Right lobe of liver (tissue), 4 donors: Measurements from ENCODE around the gene PNPO.

Source experiments
- POLR2A ChIP-seq: fragments of 450-650 bp; IDR thresholded peaks from one replicate; pipeline ENCODE4 v1.6.1; 2017; ENCODE audit warnings: antibody characterized with exemption, mild to moderate bottlenecking
- TF ChIP-seq, protein P1 (sequence below), 4 donors: fragments of 200-600 bp in 3 of 4; fragments of 450-650 bp in 1 of 4; IDR thresholded peaks; one replicate each; pipeline versions ENCODE4 v1.5.1 to v1.8.0; 2016 to 2022; ENCODE audit warnings: antibody characterized with exemption in 4 of 4, mild to moderate bottlenecking in 2 of 4
- donor health status: DM: no; HTN: no; CAD: no.
- donor health status: DM: no; HTN: no; CAD: no.
- donor health status: DM: no; HTN: yes; CAD: no.

DNA sequence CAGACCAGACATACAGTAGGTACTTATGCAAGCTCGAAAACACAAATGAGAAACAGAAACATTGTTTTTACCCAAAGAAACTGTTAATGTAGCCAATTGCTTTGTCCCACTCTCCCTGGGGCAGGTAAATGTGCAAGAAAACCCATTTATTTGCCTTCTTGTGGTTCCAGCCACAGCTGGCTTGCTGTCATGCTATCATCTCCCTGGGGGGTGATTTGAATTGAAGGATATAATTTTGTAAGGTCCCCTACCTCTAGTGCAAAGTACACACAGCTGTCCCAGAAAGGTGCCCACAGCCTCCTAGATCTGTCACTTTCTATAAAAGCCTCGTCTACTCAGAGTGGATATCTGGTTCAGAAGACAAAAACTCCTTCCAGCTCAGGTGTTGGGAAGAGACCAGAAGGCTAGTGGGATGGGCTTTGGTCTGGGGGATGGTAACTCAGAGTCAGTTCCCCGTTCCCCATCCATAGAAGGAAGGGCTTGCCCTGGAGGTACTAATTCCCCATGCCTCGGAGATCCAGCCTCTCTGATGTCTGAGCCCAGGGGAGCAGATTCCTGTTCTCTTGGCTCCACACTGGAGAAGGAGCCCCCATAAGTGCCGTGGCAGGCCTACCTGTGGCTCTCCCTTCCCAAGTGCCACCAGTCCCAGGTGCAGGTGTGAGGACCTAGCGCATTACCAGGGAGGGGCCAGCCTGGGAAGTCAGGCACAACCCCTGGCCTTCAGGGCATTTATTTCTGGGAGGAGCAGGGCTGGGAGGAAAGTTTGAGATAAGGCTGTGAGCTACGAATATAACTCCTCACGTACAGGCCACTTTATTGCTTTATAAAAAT is 18.7 kb downstream of the PNPO start:
- TF ChIP-seq, protein P1, sequence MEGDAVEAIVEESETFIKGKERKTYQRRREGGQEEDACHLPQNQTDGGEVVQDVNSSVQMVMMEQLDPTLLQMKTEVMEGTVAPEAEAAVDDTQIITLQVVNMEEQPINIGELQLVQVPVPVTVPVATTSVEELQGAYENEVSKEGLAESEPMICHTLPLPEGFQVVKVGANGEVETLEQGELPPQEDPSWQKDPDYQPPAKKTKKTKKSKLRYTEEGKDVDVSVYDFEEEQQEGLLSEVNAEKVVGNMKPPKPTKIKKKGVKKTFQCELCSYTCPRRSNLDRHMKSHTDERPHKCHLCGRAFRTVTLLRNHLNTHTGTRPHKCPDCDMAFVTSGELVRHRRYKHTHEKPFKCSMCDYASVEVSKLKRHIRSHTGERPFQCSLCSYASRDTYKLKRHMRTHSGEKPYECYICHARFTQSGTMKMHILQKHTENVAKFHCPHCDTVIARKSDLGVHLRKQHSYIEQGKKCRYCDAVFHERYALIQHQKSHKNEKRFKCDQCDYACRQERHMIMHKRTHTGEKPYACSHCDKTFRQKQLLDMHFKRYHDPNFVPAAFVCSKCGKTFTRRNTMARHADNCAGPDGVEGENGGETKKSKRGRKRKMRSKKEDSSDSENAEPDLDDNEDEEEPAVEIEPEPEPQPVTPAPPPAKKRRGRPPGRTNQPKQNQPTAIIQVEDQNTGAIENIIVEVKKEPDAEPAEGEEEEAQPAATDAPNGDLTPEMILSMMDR (IDR thresholded peaks at IDR 0.05) = no peak
- no peak for TF ChIP-seq POLR2A
